ENCODE data around the gene C9orf43. TPM values are rescaled to one million over a fixed set of nuclear protein-coding genes. Genes with fewer than 3 reads are reported as not detected.
A peak's percentile ranks its signal among the peaks of the same experiment; 100 is the strongest.

C9orf43 gene
- total and polyA plus RNA-seq, 5 donors from 2014 or later, result 0.12 to 0.48 (median 0.29) TPM; not detected in 1

DNA sequence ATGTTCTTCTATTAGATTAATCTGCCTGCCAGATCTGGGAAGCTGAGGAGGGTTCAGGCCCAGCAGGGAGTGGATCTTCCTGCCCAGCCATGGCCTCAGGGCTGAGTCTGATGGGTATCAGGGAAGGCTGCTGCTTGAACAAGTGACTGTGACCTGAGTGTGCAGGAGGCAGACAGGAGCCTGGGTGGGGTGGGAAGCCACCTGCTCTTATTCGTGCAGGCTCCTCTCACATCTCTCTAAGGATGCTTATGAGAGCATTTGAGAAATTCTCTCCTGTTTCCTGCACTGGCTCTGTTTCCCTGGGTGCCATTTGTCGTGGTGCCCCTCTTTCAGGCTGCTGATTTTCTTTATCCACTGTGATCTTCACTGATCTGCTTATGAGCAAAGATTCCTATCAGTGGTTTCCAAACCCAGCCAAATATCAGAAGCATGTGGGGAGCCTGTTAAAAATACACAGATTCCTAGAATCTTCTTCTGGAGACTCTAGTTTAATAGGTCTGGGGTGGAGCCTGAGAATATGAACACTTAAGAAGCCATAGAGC, 55.1 kb downstream of the C9orf43 start:
- Mint-ChIP-seq H3K27me3 (peaks cover 5% of the 10 kb centered on the region), H3K27ac (peak overlapping the region in 1 of 3 donors; percentile 51), H3K4me3 (no peak overlapping the region), H3K9me3 (peaks cover 0 to 5% (median 0%) of the 10 kb centered on the region in 7 donors), H3K36me3 (no peaks in the 10 kb centered on the region), H3K4me1 (no peaks in the 10 kb centered on the region)
- Histone ChIP-seq H3K27me3 (ENCODE audit: control insufficient read depth, insufficient read depth, low read length) (no peaks in the 10 kb centered on the region), H3K4me1 (ENCODE audit: control insufficient read depth, insufficient read depth, low read length, poor library complexity, severe bottlenecking) (no peaks in the 10 kb centered on the region), H3K9me3 (ENCODE audit: control insufficient read depth in 2 of 2, low read length in 2 of 2) (no peaks in the 10 kb centered on the region), H3K36me3 (ENCODE audit: control insufficient read depth, insufficient read depth, low read length) (no peaks in the 10 kb centered on the region), H3K27ac (ENCODE audit: insufficient read depth, low read length, poor library complexity, severe bottlenecking) (no peak overlapping the region), H3K4me3 (ENCODE audit: low read depth, low read length) (no peak overlapping the region)
- DNase-seq (no peak), ATAC-seq (ENCODE audit: low read depth in 2 of 2) (no peak)

DNA sequence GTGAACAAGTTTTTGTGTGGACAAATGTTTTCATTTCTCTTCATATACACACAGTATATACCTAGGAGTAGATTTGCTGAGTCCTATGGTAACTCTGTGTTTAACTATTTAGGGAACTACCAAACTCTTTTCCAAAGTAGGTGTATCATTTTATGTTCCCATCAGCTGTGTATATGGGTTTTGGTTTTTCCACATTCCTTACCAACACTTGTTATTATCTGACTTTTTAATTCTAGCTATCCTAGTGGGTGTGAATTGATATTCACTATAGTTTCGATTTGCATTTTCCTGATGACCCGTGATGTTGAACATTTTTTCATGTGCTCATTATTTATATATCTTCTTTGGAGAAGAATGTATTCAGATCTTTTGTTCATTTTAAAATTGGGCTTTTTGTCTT, 56.6 kb downstream of the C9orf43 start:
- Mint-ChIP-seq H3K36me3 (no peaks in the 10 kb centered on the region), H3K9me3 (peaks cover 0 to 6% (median 0%) of the 10 kb centered on the region in 7 donors), H3K4me3 (no peak overlapping the region), H3K27me3 (peaks cover 5% of the 10 kb centered on the region), H3K4me1 (no peaks in the 10 kb centered on the region), H3K27ac (no peak overlapping the region)
- Histone ChIP-seq H3K36me3 (ENCODE audit: control insufficient read depth, insufficient read depth, low read length) (no peaks in the 10 kb centered on the region), H3K27ac (ENCODE audit: insufficient read depth, low read length, poor library complexity, severe bottlenecking) (no peak overlapping the region), H3K4me1 (ENCODE audit: control insufficient read depth, insufficient read depth, low read length, poor library complexity, severe bottlenecking) (no peaks in the 10 kb centered on the region), H3K4me3 (ENCODE audit: low read depth, low read length) (no peak overlapping the region), H3K27me3 (ENCODE audit: control insufficient read depth, insufficient read depth, low read length) (no peaks in the 10 kb centered on the region), H3K9me3 (ENCODE audit: control insufficient read depth in 2 of 2, low read length in 2 of 2) (no peaks in the 10 kb centered on the region)
- DNase-seq (no peak), ATAC-seq (ENCODE audit: low read depth in 2 of 2) (no peak)

GRCh38 chr9:113468716-113469448, 58.3 kb downstream of the C9orf43 start:
- peaks cover 0 to 6% (median 0%) of the 10 kb centered on the region in 7 donors for H3K9me3 Mint-ChIP-seq

DNA sequence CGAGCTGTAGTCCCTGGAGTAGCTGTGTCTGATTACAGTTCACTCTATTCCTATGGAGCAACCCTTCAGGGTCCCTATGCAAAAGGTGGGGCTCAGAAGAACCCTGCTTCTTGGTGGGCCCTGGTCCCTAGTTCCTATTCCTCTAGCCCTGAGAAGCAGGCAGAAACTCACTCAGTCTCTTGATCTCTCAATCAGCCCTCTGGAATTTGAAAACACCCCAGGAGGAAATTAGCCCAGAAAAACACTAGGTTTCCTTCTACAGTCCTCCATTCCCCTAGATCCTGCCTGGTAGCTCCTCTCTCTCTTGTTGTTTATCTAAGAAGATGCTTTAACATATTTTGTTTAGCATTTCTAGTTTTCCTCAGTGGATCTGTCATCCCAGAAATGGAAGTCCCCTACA, 60.6 kb downstream of the C9orf43 start:
- H3K9me3 Mint-ChIP-seq, result peaks cover 0 to 6% (median 0%) of the 10 kb centered on the region in 7 donors
- no peak overlapping the region for H3K27ac ChIP-seq (ENCODE audit: insufficient read depth, low read length, poor library complexity, severe bottlenecking)
- peak overlapping the region in 1 of 3 donors; percentile 54 for H3K27ac Mint-ChIP-seq
- no peaks in the 10 kb centered on the region for H3K36me3 Mint-ChIP-seq
- ATAC-seq (ENCODE audit: low read depth in 2 of 2) (no peak), DNase-seq (no peak)
- peaks cover 10% of the 10 kb centered on the region for H3K27me3 Mint-ChIP-seq
- peaks cover 0 to 1% (median 0%) of the 10 kb centered on the region in 4 donors for H3K4me1 Mint-ChIP-seq
- no peak overlapping the region for H3K4me3 ChIP-seq (ENCODE audit: low read depth, low read length)
- no peaks in the 10 kb centered on the region for H3K4me1 ChIP-seq (ENCODE audit: control insufficient read depth, insufficient read depth, low read length, poor library complexity, severe bottlenecking)
- no peaks in the 10 kb centered on the region for H3K9me3 ChIP-seq (ENCODE audit: control insufficient read depth in 2 of 2, low read length in 2 of 2)
- H3K27me3 ChIP-seq (ENCODE audit: control insufficient read depth, insufficient read depth, low read length), result no peaks in the 10 kb centered on the region
- H3K4me3 Mint-ChIP-seq, result no peak overlapping the region
- no peaks in the 10 kb centered on the region for H3K36me3 ChIP-seq (ENCODE audit: control insufficient read depth, insufficient read depth, low read length)

More at GRCh38 chr9:113468716-113469448, 58.3 kb downstream of the C9orf43 start:
- no peak for ATAC-seq (ENCODE audit: low read depth in 2 of 2)
- peaks cover 10% of the 10 kb centered on the region for H3K27me3 Mint-ChIP-seq
- no peaks in the 10 kb centered on the region for H3K4me1 Mint-ChIP-seq
- H3K36me3 ChIP-seq (ENCODE audit: control insufficient read depth, insufficient read depth, low read length), result no peaks in the 10 kb centered on the region
- H3K36me3 Mint-ChIP-seq, result no peaks in the 10 kb centered on the region
- H3K4me3 Mint-ChIP-seq, result no peak overlapping the region
- no peak overlapping the region for H3K4me3 ChIP-seq (ENCODE audit: low read depth, low read length)
- no peak overlapping the region for H3K27ac Mint-ChIP-seq
- H3K4me1 ChIP-seq (ENCODE audit: control insufficient read depth, insufficient read depth, low read length, poor library complexity, severe bottlenecking), result no peaks in the 10 kb centered on the region
- no peak overlapping the region for H3K27ac ChIP-seq (ENCODE audit: insufficient read depth, low read length, poor library complexity, severe bottlenecking)
- DNase-seq, result no peak
- H3K27me3 ChIP-seq (ENCODE audit: control insufficient read depth, insufficient read depth, low read length), result no peaks in the 10 kb centered on the region
- no peaks in the 10 kb centered on the region for H3K9me3 ChIP-seq (ENCODE audit: control insufficient read depth in 2 of 2, low read length in 2 of 2)

DNA sequence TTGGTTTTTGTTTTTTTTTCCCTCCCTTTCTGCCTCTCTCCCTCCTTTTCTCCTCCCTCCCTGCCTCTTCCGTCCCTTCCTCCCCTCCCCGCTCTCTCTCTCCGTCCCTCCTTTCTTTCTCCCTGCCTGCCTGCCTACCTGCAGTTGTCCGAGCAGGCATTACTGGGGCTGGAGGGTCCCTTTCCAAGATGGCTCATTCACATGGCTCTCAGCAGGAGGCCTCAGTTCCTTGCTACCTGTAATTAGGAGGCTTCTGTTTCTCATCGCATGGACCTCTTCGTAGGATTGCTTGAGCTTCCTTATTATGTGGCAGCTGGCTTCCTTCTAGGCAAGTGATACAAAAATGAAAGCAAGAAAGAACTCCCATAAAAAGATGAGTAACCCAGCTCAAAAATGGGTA, 61.0 kb downstream of the C9orf43 start:
- peaks cover 10% of the 10 kb centered on the region for H3K27me3 Mint-ChIP-seq
- Histone ChIP-seq H3K36me3 (ENCODE audit: control insufficient read depth, insufficient read depth, low read length) (no peaks in the 10 kb centered on the region), H3K27me3 (ENCODE audit: control insufficient read depth, insufficient read depth, low read length) (no peaks in the 10 kb centered on the region), H3K4me3 (ENCODE audit: low read depth, low read length) (no peak overlapping the region), H3K27ac (ENCODE audit: insufficient read depth, low read length, poor library complexity, severe bottlenecking) (no peak overlapping the region), H3K4me1 (ENCODE audit: control insufficient read depth, insufficient read depth, low read length, poor library complexity, severe bottlenecking) (no peaks in the 10 kb centered on the region), H3K9me3 (ENCODE audit: control insufficient read depth in 2 of 2, low read length in 2 of 2) (no peaks in the 10 kb centered on the region)
- ATAC-seq (ENCODE audit: low read depth in 2 of 2) (no peak), DNase-seq (no peak)
- no peak overlapping the region for H3K4me3 Mint-ChIP-seq
- peaks cover 0 to 6% (median 0%) of the 10 kb centered on the region in 7 donors for H3K9me3 Mint-ChIP-seq
- H3K4me1 Mint-ChIP-seq, result peaks cover 0 to 2% (median 0%) of the 10 kb centered on the region in 4 donors
- H3K27ac Mint-ChIP-seq, result peak overlapping the region in 1 of 3 donors; percentile 54
- no peaks in the 10 kb centered on the region for H3K36me3 Mint-ChIP-seq

- Mint-ChIP-seq H3K4me1 (peaks cover 0 to 2% (median 0%) of the 10 kb centered on the region in 4 donors), H3K36me3 (no peaks in the 10 kb centered on the region), H3K27me3 (peaks cover 10% of the 10 kb centered on the region), H3K4me3 (no peak overlapping the region), H3K9me3 (peaks cover 0 to 5% (median 0%) of the 10 kb centered on the region in 7 donors), H3K27ac (no peak overlapping the region)
- Histone ChIP-seq H3K27me3 (ENCODE audit: control insufficient read depth, insufficient read depth, low read length) (no peaks in the 10 kb centered on the region), H3K4me3 (ENCODE audit: low read depth, low read length) (no peak overlapping the region), H3K4me1 (ENCODE audit: control insufficient read depth, insufficient read depth, low read length, poor library complexity, severe bottlenecking) (no peaks in the 10 kb centered on the region), H3K36me3 (ENCODE audit: control insufficient read depth, insufficient read depth, low read length) (no peaks in the 10 kb centered on the region), H3K9me3 (ENCODE audit: control insufficient read depth in 2 of 2, low read length in 2 of 2) (no peaks in the 10 kb centered on the region), H3K27ac (ENCODE audit: insufficient read depth, low read length, poor library complexity, severe bottlenecking) (no peak overlapping the region)
- ATAC-seq (ENCODE audit: low read depth in 2 of 2) (no peak), DNase-seq (no peak)
Observed at GRCh38 chr9:113472199-113472598, 61.7 kb downstream of the C9orf43 start.

- Mint-ChIP-seq H3K4me3 (no peak overlapping the region), H3K27me3 (peaks cover 5% of the 10 kb centered on the region), H3K9me3 (peaks cover 0 to 2% (median 0%) of the 10 kb centered on the region in 7 donors), H3K4me1 (peaks cover 0 to 9% (median 4%) of the 10 kb centered on the region in 4 donors), H3K27ac (peak overlapping the region in 1 of 3 donors; percentile 11), H3K36me3 (no peaks in the 10 kb centered on the region)
- DNase-seq (no peak), ATAC-seq (ENCODE audit: low read depth in 2 of 2) (no peak)
- no peak overlapping the region for H3K4me3 ChIP-seq (ENCODE audit: low read depth, low read length)
- H3K27me3 ChIP-seq (ENCODE audit: control insufficient read depth, insufficient read depth, low read length), result no peaks in the 10 kb centered on the region
- H3K36me3 ChIP-seq (ENCODE audit: control insufficient read depth, insufficient read depth, low read length), result no peaks in the 10 kb centered on the region
- H3K9me3 ChIP-seq (ENCODE audit: control insufficient read depth in 2 of 2, low read length in 2 of 2), result no peaks in the 10 kb centered on the region
- no peak overlapping the region for H3K27ac ChIP-seq (ENCODE audit: insufficient read depth, low read length, poor library complexity, severe bottlenecking)
- H3K4me1 ChIP-seq (ENCODE audit: control insufficient read depth, insufficient read depth, low read length, poor library complexity, severe bottlenecking), result peaks cover 6% of the 10 kb centered on the region
Observed at GRCh38 chr9:113474360-113475028, 63.9 kb downstream of the C9orf43 start.
